Progenitor cell of endocrine pancreas (in vitro differentiated cells): ENCODE results near the gene PRDX4. TPM values are rescaled to one million over a fixed set of nuclear protein-coding genes. Genes with fewer than 3 reads are reported as not detected.

Source experiments
- DNase-seq: peaks from one replicate; pipeline ENCODE4 v3.0.0; 2021; ENCODE audit warnings: low spot score; ENCODE audit not compliant: unreplicated experiment
- H3K27ac Mint-ChIP-seq: 2 replicates; pipeline ENCODE4 v1.8.0; 2021; ENCODE audit warnings: mild to moderate bottlenecking, moderate library complexity, mixed read lengths
- H3K27me3 Mint-ChIP-seq: 2 replicates; pipeline ENCODE4 v1.8.0; 2021; ENCODE audit warnings: mixed read lengths
- H3K36me3 Mint-ChIP-seq: 2 replicates; pipeline ENCODE4 v1.8.0; 2022; ENCODE audit warnings: mixed read lengths; ENCODE audit not compliant: insufficient read depth
- H3K4me1 Mint-ChIP-seq: 2 replicates; pipeline ENCODE4 v1.8.0; 2021; ENCODE audit warnings: low read depth, mixed read lengths
- H3K4me3 Mint-ChIP-seq: 2 replicates; pipeline ENCODE4 v1.8.0; 2021; ENCODE audit warnings: low read depth, mild to moderate bottlenecking, moderate library complexity, mixed read lengths
- H3K9me3 Mint-ChIP-seq: 2 replicates; pipeline ENCODE4 v1.8.0; 2021; ENCODE audit warnings: low read depth, mixed read lengths
- CTCF ChIP-seq: fragments of 200-600 bp; sonication (generic); IDR thresholded peaks from one replicate; pipeline ENCODE4 v1.5.0; 2021; ENCODE audit warnings: antibody characterized with exemption, mild to moderate bottlenecking; ENCODE audit not compliant: unreplicated experiment
- total RNA-seq: library from RNA; stranded (reverse); gene quantifications from 2 replicates; pipeline ENCODE4 v1.2.1, GENCODE V29; 2021

Gene PRDX4
- total RNA-seq, 1 donor from 2014 or later: 133 TPM

GRCh38 chrX:23662187-23662586 is 5.1 kb upstream of the PRDX4 start:
- Mint-ChIP-seq H3K27ac (no peak overlapping the region), H3K4me3 (no peak overlapping the region), H3K27me3 (no peaks in the 10 kb centered on the region), H3K4me1 (peaks cover 29% of the 10 kb centered on the region), H3K36me3 (no peaks in the 10 kb centered on the region), H3K9me3 (no peaks in the 10 kb centered on the region)
- no peak for DNase-seq
- no peak for TF ChIP-seq CTCF

GRCh38 chrX:23662853-23663252 is 4.4 kb upstream of the PRDX4 start:
- no peaks in the 10 kb centered on the region for H3K36me3 Mint-ChIP-seq
- DNase-seq: no peak
- no peaks in the 10 kb centered on the region for H3K9me3 Mint-ChIP-seq
- no peak overlapping the region for H3K27ac Mint-ChIP-seq
- peaks cover 29% of the 10 kb centered on the region for H3K4me1 Mint-ChIP-seq
- TF ChIP-seq CTCF: no peak
- no peaks in the 10 kb centered on the region for H3K27me3 Mint-ChIP-seq
- H3K4me3 Mint-ChIP-seq: no peak overlapping the region

- TF ChIP-seq CTCF: no peak
- no peaks in the 10 kb centered on the region for H3K27me3 Mint-ChIP-seq
- peaks cover 31% of the 10 kb centered on the region for H3K4me1 Mint-ChIP-seq
- H3K4me3 Mint-ChIP-seq: no peak overlapping the region
- no peak overlapping the region for H3K27ac Mint-ChIP-seq
- no peak for DNase-seq
- H3K36me3 Mint-ChIP-seq: no peaks in the 10 kb centered on the region
- H3K9me3 Mint-ChIP-seq: no peaks in the 10 kb centered on the region
These were observed 2.8 kb upstream of the PRDX4 start for GRCh38 chrX:23664496-23664895.

- H3K27ac Mint-ChIP-seq: no peak overlapping the region
- no peaks in the 10 kb centered on the region for H3K9me3 Mint-ChIP-seq
- peaks cover 19% of the 10 kb centered on the region for H3K4me1 Mint-ChIP-seq
- H3K36me3 Mint-ChIP-seq: peaks cover 3% of the 10 kb centered on the region
- TF ChIP-seq CTCF: no peak
- H3K27me3 Mint-ChIP-seq: no peaks in the 10 kb centered on the region
- H3K4me3 Mint-ChIP-seq: no peak overlapping the region
- DNase-seq: no peak
These were observed 1.0 kb upstream of the PRDX4 start for GRCh38 chrX:23666282-23666681.

GRCh38 chrX:23668335-23668734 is 1.0 kb downstream of the PRDX4 start:
- no peak for TF ChIP-seq CTCF
- H3K27me3 Mint-ChIP-seq: no peaks in the 10 kb centered on the region
- no peak for DNase-seq
- H3K9me3 Mint-ChIP-seq: no peaks in the 10 kb centered on the region
- H3K36me3 Mint-ChIP-seq: peaks cover 11% of the 10 kb centered on the region
- peak overlapping the region; percentile 85 for H3K4me3 Mint-ChIP-seq
- H3K4me1 Mint-ChIP-seq: peaks cover 19% of the 10 kb centered on the region
- peak overlapping the region; percentile 91 for H3K27ac Mint-ChIP-seq
